ENCODE data around the gene LCE2A. TPM values are rescaled to one million over a fixed set of nuclear protein-coding genes. Genes with fewer than 3 reads are reported as not detected.

The LCE2A gene
- total and polyA plus RNA-seq, 2 donors from 2014 or later, result not detected

DNA sequence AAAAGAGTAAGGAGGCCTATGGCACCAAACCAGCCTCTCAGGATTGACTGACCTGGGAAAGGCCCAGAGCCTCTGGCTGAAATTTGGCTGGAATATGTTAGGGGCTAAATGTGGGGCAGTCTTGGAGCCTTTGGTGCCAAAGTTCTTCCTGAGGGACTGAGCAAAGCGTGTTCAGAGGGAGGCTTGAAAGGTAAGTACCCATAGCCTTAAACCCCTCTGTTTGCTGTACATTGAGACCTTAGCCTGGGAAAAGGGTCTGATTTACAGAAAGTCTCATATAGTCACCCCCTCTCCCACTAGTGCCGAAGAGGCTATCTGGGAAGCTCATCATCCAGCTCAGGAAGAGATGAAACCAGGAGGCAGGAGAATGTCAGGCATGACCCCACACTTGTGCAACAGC, 9.7 kb downstream of the LCE2A start, which contains the start of gene LCE4A:
Gene LCE4A (plus strand): TSS at position 301 of the 400 bp plus-strand sequence. CDS start 916 bp downstream, outside the sequence.
- Histone ChIP-seq H3K27ac (ENCODE audit: low read depth in 2 of 2, low read length in 2 of 2) (no peak within 1 kb of the TSS), H3K4me3 (ENCODE audit: low read length in 3 of 3) (no peak within 1 kb of the TSS), H3K36me3 (ENCODE audit: control insufficient read depth in 2 of 3, insufficient read depth in 3 of 3, low read length in 3 of 3) (no peaks in the 10 kb centered on the region), H3K9me3 (ENCODE audit: control insufficient read depth in 2 of 3, insufficient read depth in 1 of 3, low read length in 3 of 3) (no peaks in the 10 kb centered on the region), H3K4me1 (ENCODE audit: control insufficient read depth in 2 of 3, insufficient read depth in 2 of 3, low read depth in 1 of 3, low read length in 3 of 3) (no peaks in the 10 kb centered on the region), H3K27me3 (ENCODE audit: control insufficient read depth, insufficient read depth, low read length) (no peaks in the 10 kb centered on the region), H3K9ac (ENCODE audit: low read length in 3 of 3) (no peak within 1 kb of the TSS)
- intact Hi-C loops (cut with DNase I), result no loop called here
- TF ChIP-seq CTCF (IDR thresholded peaks at IDR 0.05; ENCODE audit: borderline replicate concordance, extremely low read depth, insufficient read depth), result no peak
- no peak for FAIRE-seq
- DNase-seq, result no peak

- Histone ChIP-seq H3K4me3 (ENCODE audit: low read length in 3 of 3) (no peak overlapping the region), H3K4me1 (ENCODE audit: control insufficient read depth in 2 of 3, insufficient read depth in 2 of 3, low read depth in 1 of 3, low read length in 3 of 3) (peaks cover 0 to 2% (median 0%) of the 10 kb centered on the region in 3 donors), H3K9ac (ENCODE audit: low read length in 3 of 3) (no peak overlapping the region), H3K27me3 (ENCODE audit: control insufficient read depth, insufficient read depth, low read length) (no peaks in the 10 kb centered on the region), H3K27ac (ENCODE audit: low read depth in 2 of 2, low read length in 2 of 2) (no peak overlapping the region), H3K9me3 (ENCODE audit: control insufficient read depth in 2 of 3, insufficient read depth in 1 of 3, low read length in 3 of 3) (peaks cover 0 to 8% (median 0%) of the 10 kb centered on the region in 3 donors), H3K36me3 (ENCODE audit: control insufficient read depth in 2 of 3, insufficient read depth in 3 of 3, low read length in 3 of 3) (no peaks in the 10 kb centered on the region)
- no peak for FAIRE-seq
- DNase-seq, result no peak
- intact Hi-C loops (cut with DNase I), result no loop called here
- TF ChIP-seq CTCF (IDR thresholded peaks at IDR 0.05; ENCODE audit: borderline replicate concordance, extremely low read depth, insufficient read depth), result no peak
These were observed 20.1 kb downstream of the LCE2A start for GRCh38 chr1:152718238-152718637.

- no peak for TF ChIP-seq CTCF (IDR thresholded peaks at IDR 0.05; ENCODE audit: borderline replicate concordance, extremely low read depth, insufficient read depth)
- DNase-seq, result no peak
- Histone ChIP-seq H3K27me3 (ENCODE audit: control insufficient read depth, insufficient read depth, low read length) (no peaks in the 10 kb centered on the region), H3K9me3 (ENCODE audit: control insufficient read depth in 2 of 3, insufficient read depth in 1 of 3, low read length in 3 of 3) (no peaks in the 10 kb centered on the region), H3K4me1 (ENCODE audit: control insufficient read depth in 2 of 3, insufficient read depth in 2 of 3, low read depth in 1 of 3, low read length in 3 of 3) (peaks cover 0 to 2% (median 0%) of the 10 kb centered on the region in 3 donors), H3K27ac (ENCODE audit: low read depth in 2 of 2, low read length in 2 of 2) (no peak overlapping the region), H3K36me3 (ENCODE audit: control insufficient read depth in 2 of 3, insufficient read depth in 3 of 3, low read length in 3 of 3) (no peaks in the 10 kb centered on the region), H3K4me3 (ENCODE audit: low read length in 3 of 3) (no peak overlapping the region), H3K9ac (ENCODE audit: low read length in 3 of 3) (no peak overlapping the region)
- FAIRE-seq, result no peak
- intact Hi-C loops (cut with DNase I), result no loop called here
These were observed 27.1 kb downstream of the LCE2A start for GRCh38 chr1:152725261-152725660.

DNA sequence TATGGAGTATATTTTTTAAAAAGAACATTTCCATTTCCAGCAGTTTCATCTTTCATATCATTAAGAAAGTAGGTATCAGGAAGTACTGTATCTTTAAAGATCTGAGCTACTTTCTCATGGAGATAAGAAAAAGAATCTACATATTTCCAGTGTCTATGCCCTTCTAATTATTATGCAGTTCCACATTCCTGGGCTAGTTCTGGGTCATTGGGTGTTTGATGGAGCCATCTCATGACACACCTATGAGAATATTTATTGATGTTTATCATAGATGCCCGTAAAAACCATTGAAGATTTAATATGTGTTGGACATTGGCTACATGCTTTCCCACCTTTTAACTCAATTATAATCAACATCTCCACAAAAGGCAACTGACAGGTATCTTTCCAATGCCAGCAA, 30.8 kb downstream of the LCE2A start:
- FAIRE-seq (no peak), DNase-seq (no peak)
- intact Hi-C loops (cut with DNase I), result no loop called here
- Histone ChIP-seq H3K36me3 (ENCODE audit: control insufficient read depth in 2 of 3, insufficient read depth in 3 of 3, low read length in 3 of 3) (no peaks in the 10 kb centered on the region), H3K4me1 (ENCODE audit: control insufficient read depth in 2 of 3, insufficient read depth in 2 of 3, low read depth in 1 of 3, low read length in 3 of 3) (no peaks in the 10 kb centered on the region), H3K9ac (ENCODE audit: low read length in 3 of 3) (no peak overlapping the region), H3K27ac (ENCODE audit: low read depth in 2 of 2, low read length in 2 of 2) (no peak overlapping the region), H3K4me3 (ENCODE audit: low read length in 3 of 3) (no peak overlapping the region), H3K27me3 (ENCODE audit: control insufficient read depth, insufficient read depth, low read length) (no peaks in the 10 kb centered on the region), H3K9me3 (ENCODE audit: control insufficient read depth in 2 of 3, insufficient read depth in 1 of 3, low read length in 3 of 3) (no peaks in the 10 kb centered on the region)
- no peak for TF ChIP-seq CTCF (IDR thresholded peaks at IDR 0.05; ENCODE audit: borderline replicate concordance, extremely low read depth, insufficient read depth)

Data from kidney (tissue), 14 donors.